Suprapubic skin (tissue), 4 donors: Measurements from ENCODE around the gene TFB2M.

Experiments
- CTCF ChIP-seq, 2 donors: fragments of 200-600 bp in 1 of 2; fragments of 450-650 bp in 1 of 2; sonication (generic) in 1 of 2; IDR thresholded peaks; one replicate each; pipeline ENCODE4 v1.5.1; 2016 to 2019; ENCODE audit warnings: antibody characterized with exemption in 2 of 2, mild to moderate bottlenecking in 1 of 2, moderate library complexity in 1 of 2
- POLR2A ChIP-seq, 2 donors: fragments of 450-650 bp; IDR thresholded peaks; one replicate each; pipeline ENCODE4 v1.6.1; 2017; ENCODE audit warnings: antibody characterized with exemption in 2 of 2, mild to moderate bottlenecking in 2 of 2, moderate library complexity in 2 of 2
- POLR2AphosphoS5 ChIP-seq, 3 donors: sonication (generic); formaldehyde crosslinking; IDR thresholded peaks; one replicate each; pipeline ENCODE4 v1.6.1; 2017; ENCODE audit warnings: antibody characterized with exemption in 3 of 3

GRCh38 chr1:246608616-246609376 lies 42.7 kb upstream of the TFB2M start:
- peak; percentile 14 to 81 (median 59) for TF ChIP-seq POLR2AphosphoS5 (IDR thresholded peaks at IDR 0.05)
- no peak for TF ChIP-seq CTCF (IDR thresholded peaks at IDR 0.05)
- no peak for TF ChIP-seq POLR2A (IDR thresholded peaks at IDR 0.05)
